ENCODE results near the gene IVD. TPM values are rescaled to one million over a fixed set of nuclear protein-coding genes. Genes with fewer than 3 reads are reported as not detected.

The IVD gene
- total and polyA plus RNA-seq, 4 donors, result 40.3 to 156 (median 94.4) TPM

- H3K27ac ChIP-seq (ENCODE audit: low read depth in 1 of 2, low read length in 2 of 2), result no peak overlapping the region
- H3K9ac ChIP-seq (ENCODE audit: low read depth in 1 of 2, low read length in 2 of 2), result no peak overlapping the region
- 98% methylated on average over 19 of the region's 19 CpGs for WGBS
- DNase-seq (ENCODE audit: low spot score), result no peak
- H3K36me3 ChIP-seq (ENCODE audit: control insufficient read depth in 4 of 4, insufficient read depth in 3 of 4, low read depth in 1 of 4, low read length in 3 of 4), result peaks cover 0 to 21% (median 4%) of the 10 kb centered on the region in 4 donors
- H3K4me3 ChIP-seq (ENCODE audit: low read depth in 1 of 3, low read length in 3 of 3), result no peak overlapping the region
- H3K27me3 ChIP-seq (ENCODE audit: control insufficient read depth in 4 of 4, insufficient read depth in 4 of 4, low read length in 3 of 4), result no peaks in the 10 kb centered on the region
- TF ChIP-seq FOXA2 (IDR thresholded peaks at IDR 0.05) (no peak), ATF3 (IDR thresholded peaks at IDR 0.05) (no peak), GABPA (IDR thresholded peaks at IDR 0.05 in 1 of 2, conservative IDR thresholded peaks at IDR 0.05 in 1 of 2) (no peak), ZBTB33 (IDR thresholded peaks at IDR 0.05) (no peak), HNF4G (IDR thresholded peaks at IDR 0.05) (no peak), SP1 (IDR thresholded peaks at IDR 0.05) (no peak), MAX (IDR thresholded peaks at IDR 0.05) (no peak), JUND (IDR thresholded peaks at IDR 0.05) (no peak), EGR1 (IDR thresholded peaks at IDR 0.05; ENCODE audit: low read depth in 2 of 2) (no peak), RAD21 (IDR thresholded peaks at IDR 0.05) (no peak), RXRA (IDR thresholded peaks at IDR 0.05) (no peak), CTCF (IDR thresholded peaks at IDR 0.05; ENCODE audit: low read depth, low read length, missing input control) (no peak), HNF4A (conservative IDR thresholded peaks at IDR 0.05) (no peak), TAF1 (conservative IDR thresholded peaks at IDR 0.05) (no peak), NR2F2 (IDR thresholded peaks at IDR 0.05) (no peak), YY1 (IDR thresholded peaks at IDR 0.05) (no peak), FOXA1 (IDR thresholded peaks at IDR 0.05) (no peak)
- H3K4me1 ChIP-seq (ENCODE audit: control insufficient read depth in 4 of 4, insufficient read depth in 4 of 4, low read length in 3 of 4), result peaks cover 0 to 6% (median 3%) of the 10 kb centered on the region in 4 donors
- no peaks in the 10 kb centered on the region for H3K9me3 ChIP-seq (ENCODE audit: control insufficient read depth in 4 of 4, low read length in 3 of 4)
Measured at GRCh38 chr15:40459391-40460015, 53.9 kb downstream of the IVD start.

GRCh38 chr15:40460404-40460803 is 54.8 kb downstream of the IVD start:
- 97% methylated on average over 2 of the region's 2 CpGs for WGBS
- peaks cover 7 to 30% (median 8%) of the 10 kb centered on the region in 4 donors for H3K36me3 ChIP-seq (ENCODE audit: control insufficient read depth in 4 of 4, insufficient read depth in 3 of 4, low read depth in 1 of 4, low read length in 3 of 4)

More at GRCh38 chr15:40460404-40460803, 54.8 kb downstream of the IVD start:
- Histone ChIP-seq H3K27me3 (ENCODE audit: control insufficient read depth in 4 of 4, insufficient read depth in 4 of 4, low read length in 3 of 4) (no peaks in the 10 kb centered on the region), H3K4me3 (ENCODE audit: low read depth in 1 of 3, low read length in 3 of 3) (no peak overlapping the region), H3K9ac (ENCODE audit: low read depth in 1 of 2, low read length in 2 of 2) (no peak overlapping the region), H3K9me3 (ENCODE audit: control insufficient read depth in 4 of 4, low read length in 3 of 4) (no peaks in the 10 kb centered on the region), H3K27ac (ENCODE audit: low read depth in 1 of 2, low read length in 2 of 2) (no peak overlapping the region), H3K4me1 (ENCODE audit: control insufficient read depth in 4 of 4, insufficient read depth in 4 of 4, low read length in 3 of 4) (peaks cover 0 to 3% (median 2%) of the 10 kb centered on the region in 4 donors)
- DNase-seq (ENCODE audit: low spot score), result no peak
- no peak for TF ChIP-seq REST (IDR thresholded peaks at IDR 0.05)
- no peak for TF ChIP-seq MAX (IDR thresholded peaks at IDR 0.05)
- no peak for TF ChIP-seq TAF1 (conservative IDR thresholded peaks at IDR 0.05)
- TF ChIP-seq HNF4A (conservative IDR thresholded peaks at IDR 0.05), result no peak
- no peak for TF ChIP-seq NR2F2 (IDR thresholded peaks at IDR 0.05)
- no peak for TF ChIP-seq HNF4G (IDR thresholded peaks at IDR 0.05)
- TF ChIP-seq FOXA1 (IDR thresholded peaks at IDR 0.05), result no peak
- TF ChIP-seq RAD21 (IDR thresholded peaks at IDR 0.05), result no peak
- TF ChIP-seq YY1 (IDR thresholded peaks at IDR 0.05), result no peak

All from liver (tissue), 9 donors.